Panc1 (cell line): ENCODE measurements around the gene INPP5K. TPM values are rescaled to one million over a fixed set of nuclear protein-coding genes. Genes with fewer than 3 reads are reported as not detected.

Source experiments
- ATAC-seq: fragments of 200-7000 bp; cut with Tn5 transposase; 2 replicates; pipeline ENCODE4 v1.9.1; 2020; ENCODE audit warnings: mild to moderate bottlenecking, moderate library complexity
- BruUV-seq: library from RNA; stranded (reverse); fragments of 400-500 nt; replicated peaks from 2 replicates; lab custom pipeline; 2021; lab: Mats Ljungman, UMichigan
- CTCF ChIA-PET: fragments of 300-600 bp; sonication (Branson Sonifier 250); formaldehyde crosslinking; loops from one replicate; lab custom pipeline; 2022; ENCODE audit warnings: antibody characterized with exemption; lab: Charles Lee
- POLR2A ChIA-PET: fragments of 300-600 bp; sonication (Branson Sonifier 250); formaldehyde crosslinking; loops from one replicate; lab custom pipeline; 2022; ENCODE audit warnings: antibody characterized with exemption; lab: Charles Lee
- DNase-seq: peaks from one replicate; pipeline ENCODE4 v3.0.0-alpha.2; 2010; ENCODE audit warnings: low read depth, low spot score
- H3K27ac ChIP-seq: 2 replicates; pipeline ENCODE4 v1.5.1; 2011; ENCODE audit warnings: mild to moderate bottlenecking, low read length, inconsistent platforms
- H3K27me3 ChIP-seq: fragments of 200-500 bp; sonication (Bioruptor generic); 2 replicates; pipeline ENCODE4 v1.6.0; 2014; ENCODE audit warnings: low read length, inconsistent platforms; ENCODE audit not compliant: control insufficient read depth, insufficient read depth
- H3K36me3 ChIP-seq: fragments of 200-500 bp; sonication (Bioruptor generic); 2 replicates; pipeline ENCODE4 v1.5.1; 2014; ENCODE audit warnings: inconsistent platforms, mild to moderate bottlenecking, low read length, moderate library complexity; ENCODE audit not compliant: control insufficient read depth, insufficient read depth
- H3K4me1 ChIP-seq: 2 replicates; pipeline ENCODE4 v1.5.1; 2011; ENCODE audit warnings: inconsistent platforms, mild to moderate bottlenecking, low read length, moderate library complexity; ENCODE audit not compliant: control insufficient read depth, insufficient read depth
- H3K4me3 ChIP-seq, 2 experiments: 2 replicates each; pipeline ENCODE4 v1.5.1; 2011 to 2012; ENCODE audit warnings: low read depth in 2 of 2, low read length in 2 of 2, mild to moderate bottlenecking in 2 of 2, inconsistent platforms in 1 of 2, moderate library complexity in 1 of 2
- H3K9me3 ChIP-seq: fragments of 200-500 bp; sonication (Bioruptor generic); 2 replicates; pipeline ENCODE4 v1.5.1; 2014; ENCODE audit warnings: low read depth, mild to moderate bottlenecking, inconsistent platforms, low read length, moderate library complexity; ENCODE audit not compliant: control insufficient read depth, insufficient read depth
- POLR2AphosphoS5 ChIP-seq: IDR thresholded peaks from 2 replicates; pipeline ENCODE4 v1.6.1; 2012; ENCODE audit warnings: mild to moderate bottlenecking, low read depth, low read length, moderate library complexity
- SIN3A ChIP-seq: IDR thresholded peaks from 2 replicates; pipeline ENCODE4 v1.6.1; 2012; ENCODE audit warnings: low read depth, mild to moderate bottlenecking, low read length, moderate library complexity, borderline replicate concordance; ENCODE audit not compliant: insufficient read depth
- TCF7L2 ChIP-seq: IDR thresholded peaks from 2 replicates; pipeline ENCODE4 v1.6.1; 2011; ENCODE audit warnings: mild to moderate bottlenecking, low read depth, low read length, inconsistent platforms
- in situ Hi-C: cut with HindIII; loops from 2 replicates; pipeline ENCODE4 v1.10.0; 2016; ENCODE audit warnings: low sequenced_read_pairs, low pct_unique_long_range_greater_than_20kb
- intact Hi-C: fragments of 100-400 bp; cut with micrococcal nuclease; formaldehyde crosslinking; loops from one replicate; pipeline ENCODE4 v1.10.0; 2022; ENCODE audit not compliant: unreplicated experiment
- total RNA-seq: library from RNA; stranded (reverse); gene quantifications from one replicate; pipeline ENCODE4 v1.2.1, GENCODE V29; 2021; ENCODE audit not compliant: unreplicated experiment
- TF ChIP-seq, protein P1 (sequence below): fragments of 450-650 bp; IDR thresholded peaks from 2 replicates; pipeline ENCODE4 v1.5.1; 2017; ENCODE audit warnings: mild to moderate bottlenecking
- TF ChIP-seq, protein P2 (sequence below), 2 experiments: IDR thresholded peaks; 2 replicates each; pipeline ENCODE4 v1.6.1; 2011 to 2012; ENCODE audit warnings: low read depth in 2 of 2, control low read depth in 1 of 2, low read length in 1 of 2, mild to moderate bottlenecking in 1 of 2, moderate library complexity in 1 of 2; ENCODE audit not compliant: insufficient read depth in 1 of 2

The INPP5K gene
- total RNA-seq, 1 experiment from 2014 or later, result 21.3 TPM

DNA sequence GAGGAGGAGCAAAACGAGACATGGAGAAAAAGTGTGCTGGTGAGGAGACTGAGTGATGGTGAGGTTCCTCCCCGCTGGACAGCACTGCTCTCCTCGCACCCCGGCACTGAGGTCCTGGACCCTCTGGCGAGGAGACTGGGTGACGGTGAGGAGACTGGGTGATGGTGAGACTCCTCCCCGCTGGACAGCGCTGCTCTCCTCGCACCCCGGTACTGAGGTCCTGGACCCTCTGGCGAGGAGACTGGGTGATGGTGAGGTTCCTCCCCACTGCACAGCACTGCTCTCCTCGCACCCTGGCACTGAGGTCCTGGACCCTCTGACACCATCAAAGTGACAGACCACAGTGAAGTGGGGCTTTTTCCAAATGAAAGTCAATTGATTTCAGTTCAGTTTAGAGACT is 35.3 kb upstream of the INPP5K start:
- intact Hi-C loops (no loop called here), in situ Hi-C loops (no loop called here)
- Histone ChIP-seq H3K27ac (no peak overlapping the region), H3K4me1 (no peaks in the 10 kb centered on the region), H3K27me3 (no peaks in the 10 kb centered on the region), H3K36me3 (peaks cover 7% of the 10 kb centered on the region), H3K9me3 (no peaks in the 10 kb centered on the region), H3K4me3 (no peak overlapping the region)
- no peak for DNase-seq
- ATAC-seq, result no peak
- ChIA-PET CTCF (interaction anchor here (0.6 kb wide), 1 partner anchor 151 kb away, joined by 6 read pairs; no protein-coding TSS in a partner anchor), POLR2A (interaction anchor here (0.5 kb wide), 1 partner anchor 35 kb away, joined by 6 read pairs; the partner anchor contains the start of gene INPP5K)
- no peak for TF ChIP-seq SIN3A
- BruUV-seq, result no TSS peak

DNA sequence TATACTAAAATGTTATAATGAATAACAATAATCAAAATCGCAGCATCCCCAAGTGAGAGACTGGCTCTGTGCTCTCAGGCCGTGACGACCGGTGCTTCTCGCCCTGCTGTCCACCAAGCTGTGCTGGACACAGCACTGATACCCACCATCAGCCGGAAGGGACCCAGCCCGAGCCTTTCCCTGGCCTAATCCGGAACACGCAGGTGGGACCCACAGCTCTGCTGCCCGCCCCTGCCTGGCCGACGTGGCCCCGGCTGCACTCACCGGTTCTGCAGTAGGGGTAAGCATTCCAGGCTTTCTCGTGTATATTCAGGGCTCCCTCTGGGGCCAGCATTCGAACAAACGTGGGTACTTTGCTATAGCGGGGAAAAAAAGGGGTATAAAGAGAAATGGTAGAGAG is 31.6 kb upstream of the INPP5K start:
- Histone ChIP-seq H3K27me3 (no peaks in the 10 kb centered on the region), H3K9me3 (no peaks in the 10 kb centered on the region), H3K36me3 (peaks cover 7% of the 10 kb centered on the region), H3K27ac (no peak overlapping the region), H3K4me3 (no peak overlapping the region), H3K4me1 (no peaks in the 10 kb centered on the region)
- no peak for ATAC-seq
- ChIA-PET CTCF (no interaction called here), POLR2A (no interaction called here)
- TF ChIP-seq, protein P1, sequence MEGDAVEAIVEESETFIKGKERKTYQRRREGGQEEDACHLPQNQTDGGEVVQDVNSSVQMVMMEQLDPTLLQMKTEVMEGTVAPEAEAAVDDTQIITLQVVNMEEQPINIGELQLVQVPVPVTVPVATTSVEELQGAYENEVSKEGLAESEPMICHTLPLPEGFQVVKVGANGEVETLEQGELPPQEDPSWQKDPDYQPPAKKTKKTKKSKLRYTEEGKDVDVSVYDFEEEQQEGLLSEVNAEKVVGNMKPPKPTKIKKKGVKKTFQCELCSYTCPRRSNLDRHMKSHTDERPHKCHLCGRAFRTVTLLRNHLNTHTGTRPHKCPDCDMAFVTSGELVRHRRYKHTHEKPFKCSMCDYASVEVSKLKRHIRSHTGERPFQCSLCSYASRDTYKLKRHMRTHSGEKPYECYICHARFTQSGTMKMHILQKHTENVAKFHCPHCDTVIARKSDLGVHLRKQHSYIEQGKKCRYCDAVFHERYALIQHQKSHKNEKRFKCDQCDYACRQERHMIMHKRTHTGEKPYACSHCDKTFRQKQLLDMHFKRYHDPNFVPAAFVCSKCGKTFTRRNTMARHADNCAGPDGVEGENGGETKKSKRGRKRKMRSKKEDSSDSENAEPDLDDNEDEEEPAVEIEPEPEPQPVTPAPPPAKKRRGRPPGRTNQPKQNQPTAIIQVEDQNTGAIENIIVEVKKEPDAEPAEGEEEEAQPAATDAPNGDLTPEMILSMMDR, result no peak
- TF ChIP-seq TCF7L2, result no peak
- TF ChIP-seq SIN3A, result no peak
- TF ChIP-seq POLR2AphosphoS5, result no peak
- TF ChIP-seq, protein P2, sequence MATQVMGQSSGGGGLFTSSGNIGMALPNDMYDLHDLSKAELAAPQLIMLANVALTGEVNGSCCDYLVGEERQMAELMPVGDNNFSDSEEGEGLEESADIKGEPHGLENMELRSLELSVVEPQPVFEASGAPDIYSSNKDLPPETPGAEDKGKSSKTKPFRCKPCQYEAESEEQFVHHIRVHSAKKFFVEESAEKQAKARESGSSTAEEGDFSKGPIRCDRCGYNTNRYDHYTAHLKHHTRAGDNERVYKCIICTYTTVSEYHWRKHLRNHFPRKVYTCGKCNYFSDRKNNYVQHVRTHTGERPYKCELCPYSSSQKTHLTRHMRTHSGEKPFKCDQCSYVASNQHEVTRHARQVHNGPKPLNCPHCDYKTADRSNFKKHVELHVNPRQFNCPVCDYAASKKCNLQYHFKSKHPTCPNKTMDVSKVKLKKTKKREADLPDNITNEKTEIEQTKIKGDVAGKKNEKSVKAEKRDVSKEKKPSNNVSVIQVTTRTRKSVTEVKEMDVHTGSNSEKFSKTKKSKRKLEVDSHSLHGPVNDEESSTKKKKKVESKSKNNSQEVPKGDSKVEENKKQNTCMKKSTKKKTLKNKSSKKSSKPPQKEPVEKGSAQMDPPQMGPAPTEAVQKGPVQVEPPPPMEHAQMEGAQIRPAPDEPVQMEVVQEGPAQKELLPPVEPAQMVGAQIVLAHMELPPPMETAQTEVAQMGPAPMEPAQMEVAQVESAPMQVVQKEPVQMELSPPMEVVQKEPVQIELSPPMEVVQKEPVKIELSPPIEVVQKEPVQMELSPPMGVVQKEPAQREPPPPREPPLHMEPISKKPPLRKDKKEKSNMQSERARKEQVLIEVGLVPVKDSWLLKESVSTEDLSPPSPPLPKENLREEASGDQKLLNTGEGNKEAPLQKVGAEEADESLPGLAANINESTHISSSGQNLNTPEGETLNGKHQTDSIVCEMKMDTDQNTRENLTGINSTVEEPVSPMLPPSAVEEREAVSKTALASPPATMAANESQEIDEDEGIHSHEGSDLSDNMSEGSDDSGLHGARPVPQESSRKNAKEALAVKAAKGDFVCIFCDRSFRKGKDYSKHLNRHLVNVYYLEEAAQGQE (IDR thresholded peaks at IDR 0.05; ENCODE audit: insufficient read depth in 1 of 2, low read depth in 2 of 2, low read length in 1 of 2), result no peak
- no peak for DNase-seq
- BruUV-seq, result no TSS peak
- in situ Hi-C loops, result no loop called here
- intact Hi-C loops, result no loop called here

DNA sequence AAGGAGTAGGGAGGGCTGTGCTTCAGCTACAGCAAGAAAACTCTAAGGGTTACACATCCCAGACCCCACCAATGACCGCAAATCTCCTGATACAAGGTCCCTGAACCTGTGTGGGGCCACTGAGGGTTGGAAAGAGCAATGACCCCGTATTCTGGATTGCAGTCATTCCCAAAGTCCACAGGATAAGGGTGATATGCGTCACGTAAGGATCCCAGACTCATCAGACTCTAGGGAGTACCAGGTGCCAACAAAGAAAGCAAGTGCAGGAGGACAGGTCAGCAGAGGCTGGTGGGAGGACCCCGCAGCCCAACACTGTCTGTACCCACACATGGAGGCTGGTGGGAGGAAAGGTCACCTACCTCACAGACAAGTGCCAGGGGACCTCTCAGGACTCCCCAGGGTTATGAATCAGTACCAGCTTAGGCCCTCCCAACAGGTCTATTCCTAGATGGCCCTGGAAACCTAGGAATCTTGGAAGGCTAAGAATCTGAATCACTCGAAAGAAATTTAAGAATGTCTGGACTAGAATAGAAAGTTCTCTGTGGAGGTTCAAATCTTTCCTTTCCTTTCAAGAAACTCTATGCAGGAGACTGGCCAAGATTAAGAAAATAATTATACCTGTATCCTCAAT is 30.0 kb upstream of the INPP5K start:
- H3K36me3 ChIP-seq, result no peaks in the 10 kb centered on the region; the same call in 1 of the 2 replicates
- in situ Hi-C loops, result no loop called here
- intact Hi-C loops, result no loop called here
- CTCF ChIA-PET, result no interaction called here
- BruUV-seq, result no TSS peak
- DNase-seq (no peak), ATAC-seq (no peak)
- H3K4me1 ChIP-seq, result no peaks in the 10 kb centered on the region
- TF ChIP-seq, protein P1, result no peak
- no peak for TF ChIP-seq SIN3A
- TF ChIP-seq TCF7L2, result no peak
- TF ChIP-seq, protein P2 (IDR thresholded peaks at IDR 0.05; ENCODE audit: insufficient read depth in 1 of 2, low read depth in 2 of 2, low read length in 1 of 2), result no peak
- TF ChIP-seq POLR2AphosphoS5, result no peak
- no peak overlapping the region for H3K4me3 ChIP-seq
- H3K27me3 ChIP-seq, result no peaks in the 10 kb centered on the region
- no peaks in the 10 kb centered on the region for H3K9me3 ChIP-seq
- no peak overlapping the region for H3K27ac ChIP-seq
- POLR2A ChIA-PET, result no interaction called here
